GM18861 (cell line): ENCODE data around the gene SV2C.

Experiments used
- ATAC-seq: cut with Tn5 transposase; IDR thresholded peaks from one replicate; pipeline ENCODE4 v1.9.1; 2021; ENCODE audit not compliant: unreplicated experiment

SV2C gene

GRCh38 chr5:76099286-76099702, 16.1 kb downstream of the SV2C start:
- peak; percentile 58 for ATAC-seq

GRCh38 chr5:76099756-76100155, 16.6 kb downstream of the SV2C start:
- ATAC-seq = peak; percentile 38

GRCh38 chr5:76104027-76104426, 20.8 kb downstream of the SV2C start:
- ATAC-seq = no peak

GRCh38 chr5:76106149-76106548, 23.0 kb downstream of the SV2C start:
- no peak for ATAC-seq

- ATAC-seq = no peak
These were observed 28.4 kb downstream of the SV2C start for GRCh38 chr5:76111477-76112174.

GRCh38 chr5:76113103-76113502, 29.9 kb downstream of the SV2C start:
- ATAC-seq = no peak

- no peak for ATAC-seq
These were observed 31.1 kb downstream of the SV2C start for GRCh38 chr5:76114179-76114851.

- ATAC-seq = no peak
These were observed 42.2 kb downstream of the SV2C start for GRCh38 chr5:76125346-76125745.

- no peak for ATAC-seq
These were observed 42.7 kb downstream of the SV2C start for GRCh38 chr5:76125888-76126287.

- ATAC-seq = no peak
These were observed 50.8 kb downstream of the SV2C start for GRCh38 chr5:76134003-76134402.

- no peak for ATAC-seq
These were observed 51.5 kb downstream of the SV2C start for GRCh38 chr5:76134646-76135045.

GRCh38 chr5:76137887-76138542, 54.8 kb downstream of the SV2C start:
- no peak for ATAC-seq

GRCh38 chr5:76143884-76144283, 60.7 kb downstream of the SV2C start:
- ATAC-seq = no peak

GRCh38 chr5:76144513-76145274, 61.5 kb downstream of the SV2C start:
- ATAC-seq = no peak

GRCh38 chr5:76145945-76146344, 62.8 kb downstream of the SV2C start:
- no peak for ATAC-seq

- ATAC-seq = no peak
These were observed 66.5 kb downstream of the SV2C start for GRCh38 chr5:76149636-76150035.

- ATAC-seq = no peak
These were observed 69.0 kb downstream of the SV2C start for GRCh38 chr5:76152161-76152560.

GRCh38 chr5:76152700-76153099, 69.5 kb downstream of the SV2C start:
- no peak for ATAC-seq

- no peak for ATAC-seq
These were observed 70.1 kb downstream of the SV2C start for GRCh38 chr5:76153271-76153670.

GRCh38 chr5:76154009-76154690, 71.0 kb downstream of the SV2C start:
- no peak for ATAC-seq

GRCh38 chr5:76155536-76155935, 72.4 kb downstream of the SV2C start:
- ATAC-seq = no peak
